Glutamatergic neuron (in vitro differentiated cells): ENCODE data around the gene TXNDC9. TPM values are rescaled to one million over a fixed set of nuclear protein-coding genes. Genes with fewer than 3 reads are reported as not detected.
"Not testable (repeated sequence)": the region's sequence is repeated elsewhere in the genome, so short reads cannot be mapped to it uniquely, and the experiment has no call there.

Experiments used
- DNase-seq: peaks from one replicate; pipeline ENCODE4 v3.0.0; 2022
- H3K27ac Mint-ChIP-seq: one replicate; pipeline ENCODE4 v1.8.0; 2020; ENCODE audit warnings: mild to moderate bottlenecking, mixed read lengths, inconsistent platforms; ENCODE audit not compliant: unreplicated experiment
- H3K27me3 Mint-ChIP-seq: one replicate; pipeline ENCODE4 v1.8.0; 2020; ENCODE audit warnings: mild to moderate bottlenecking, moderate library complexity, mixed read lengths, inconsistent platforms; ENCODE audit not compliant: unreplicated experiment
- H3K36me3 Mint-ChIP-seq: one replicate; pipeline ENCODE4 v1.8.0; 2020; ENCODE audit warnings: mild to moderate bottlenecking, mixed read lengths, inconsistent platforms; ENCODE audit not compliant: unreplicated experiment
- H3K4me1 Mint-ChIP-seq: one replicate; pipeline ENCODE4 v1.8.0; 2020; ENCODE audit warnings: mild to moderate bottlenecking, low read depth, mixed read lengths, inconsistent platforms; ENCODE audit not compliant: unreplicated experiment
- H3K4me3 Mint-ChIP-seq: one replicate; pipeline ENCODE4 v1.8.0; 2020; ENCODE audit warnings: mild to moderate bottlenecking, mixed read lengths, inconsistent platforms; ENCODE audit not compliant: unreplicated experiment
- H3K9me3 Mint-ChIP-seq: one replicate; pipeline ENCODE4 v1.8.0; 2020; ENCODE audit warnings: mild to moderate bottlenecking, moderate library complexity, mixed read lengths, inconsistent platforms; ENCODE audit not compliant: unreplicated experiment
- CTCF ChIP-seq: fragments of 200-600 bp; sonication (generic); IDR thresholded peaks from one replicate; pipeline ENCODE4 v1.5.0; 2021; ENCODE audit not compliant: partially characterized antibody, unreplicated experiment
- total RNA-seq: library from RNA; stranded (reverse); fragmentation: NEBNext Ultra II Directional; extraction: Animal tissue kit (Norgen Biotek cat#: 25700); gene quantifications from one replicate; pipeline ENCODE4 v1.2.1, GENCODE V29; 2021; ENCODE audit not compliant: unreplicated experiment

The TXNDC9 gene
- total RNA-seq, 1 donor from 2014 or later, result 32.6 TPM

GRCh38 chr2:99285526-99285925 is 50.6 kb downstream of the TXNDC9 start:
- Mint-ChIP-seq H3K27ac (no peak overlapping the region), H3K4me3 (no peak overlapping the region), H3K27me3 (no peaks in the 10 kb centered on the region), H3K4me1 (no peaks in the 10 kb centered on the region), H3K9me3 (no peaks in the 10 kb centered on the region), H3K36me3 (peaks cover 6% of the 10 kb centered on the region)
- DNase-seq, result no peak
- TF ChIP-seq CTCF, result no peak

GRCh38 chr2:99279969-99280695 is 56.0 kb downstream of the TXNDC9 start:
- Mint-ChIP-seq H3K27ac (no peak overlapping the region), H3K36me3 (peaks cover 15% of the 10 kb centered on the region), H3K9me3 (peaks cover 4% of the 10 kb centered on the region), H3K4me3 (no peak overlapping the region), H3K4me1 (no peaks in the 10 kb centered on the region), H3K27me3 (no peaks in the 10 kb centered on the region)
- no peak for TF ChIP-seq CTCF
- no peak for DNase-seq

GRCh38 chr2:99278793-99279291 is 57.3 kb downstream of the TXNDC9 start:
- no peaks in the 10 kb centered on the region for H3K4me1 Mint-ChIP-seq
- H3K27me3 Mint-ChIP-seq, result no peaks in the 10 kb centered on the region
- peaks cover 4% of the 10 kb centered on the region for H3K9me3 Mint-ChIP-seq
- no peak overlapping the region for H3K27ac Mint-ChIP-seq
- no peak for TF ChIP-seq CTCF
- peaks cover 15% of the 10 kb centered on the region for H3K36me3 Mint-ChIP-seq
- H3K4me3 Mint-ChIP-seq, result no peak overlapping the region
- DNase-seq, result no peak

GRCh38 chr2:99278195-99278765 is 57.9 kb downstream of the TXNDC9 start:
- peaks cover 15% of the 10 kb centered on the region for H3K36me3 Mint-ChIP-seq
- not testable (repeated sequence) for H3K4me1 Mint-ChIP-seq, H3K9me3 Mint-ChIP-seq, H3K27me3 Mint-ChIP-seq, DNase-seq, H3K27ac Mint-ChIP-seq, H3K4me3 Mint-ChIP-seq

- Mint-ChIP-seq H3K4me1 (no peaks in the 10 kb centered on the region), H3K4me3 (no peak overlapping the region), H3K36me3 (peaks cover 11% of the 10 kb centered on the region), H3K27ac (no peak overlapping the region), H3K27me3 (no peaks in the 10 kb centered on the region), H3K9me3 (peaks cover 4% of the 10 kb centered on the region)
- TF ChIP-seq CTCF, result no peak
- DNase-seq, result no peak
Measured at GRCh38 chr2:99275882-99276281, 60.3 kb downstream of the TXNDC9 start.

Other genes with a start within 250 kb of the TXNDC9 start
- 0.34 TPM for gene C2orf15, start 194.6 kb downstream of the TXNDC9 start, total RNA-seq
- gene TSGA10, start 181.4 kb downstream of the TXNDC9 start, total RNA-seq, result 3.8 TPM
- gene LIPT1, start 181.4 kb downstream of the TXNDC9 start, total RNA-seq, result 4.3 TPM
- gene MITD1, start 155.3 kb downstream of the TXNDC9 start, total RNA-seq, result 18.6 TPM
- gene MRPL30, start 155.1 kb downstream of the TXNDC9 start, total RNA-seq, result 40.2 TPM
- not detected for gene LYG2, start 80.7 kb downstream of the TXNDC9 start, total RNA-seq
- 1.2 TPM for gene LYG1, start 35.1 kb downstream of the TXNDC9 start, total RNA-seq
- gene EIF5B, start 1.1 kb upstream of the TXNDC9 start, total RNA-seq, result 57.4 TPM
- gene REV1, start 153.7 kb upstream of the TXNDC9 start, total RNA-seq, result 39.2 TPM